WTC11 (cell line): ENCODE data around the gene LRRTM1. TPM values are rescaled to one million over a fixed set of nuclear protein-coding genes. Genes with fewer than 3 reads are reported as not detected.

Experiments
- ATAC-seq: fragments of 200-7000 bp; cut with Tn5 transposase; 2 replicates; pipeline ENCODE4 v1.10.0; 2021; ENCODE audit warnings: mild to moderate bottlenecking, moderate library complexity
- CTCF ChIA-PET: fragments of 300-600 bp; sonication (Branson Sonifier 250); formaldehyde crosslinking; loops from one replicate; lab custom pipeline; 2021; ENCODE audit warnings: antibody characterized with exemption; lab: Charles Lee
- POLR2A ChIA-PET: fragments of 350-600 bp; sonication (Branson Sonifier 250); formaldehyde crosslinking; loops from one replicate; lab custom pipeline; 2021; ENCODE audit warnings: antibody characterized with exemption; lab: Charles Lee
- DNase-seq: peaks from one replicate; pipeline ENCODE4 v3.0.0; 2021; ENCODE audit warnings: low spot score
- H3K27ac Mint-ChIP-seq: 2 replicates; pipeline ENCODE4 v1.8.0; 2021; ENCODE audit warnings: mixed read lengths
- H3K27me3 Mint-ChIP-seq: 2 replicates; pipeline ENCODE4 v1.8.0; 2021; ENCODE audit warnings: low read depth, mild to moderate bottlenecking, moderate library complexity, mixed read lengths
- H3K36me3 Mint-ChIP-seq: 2 replicates; pipeline ENCODE4 v1.8.0; 2021; ENCODE audit warnings: mixed read lengths
- H3K4me1 Mint-ChIP-seq: 2 replicates; pipeline ENCODE4 v1.8.0; 2022; ENCODE audit warnings: mixed read lengths
- H3K4me3 Mint-ChIP-seq: 2 replicates; pipeline ENCODE4 v1.8.0; 2021; ENCODE audit warnings: mild to moderate bottlenecking, moderate library complexity, mixed read lengths
- H3K9me3 Mint-ChIP-seq: 2 replicates; pipeline ENCODE4 v1.8.0; 2021; ENCODE audit warnings: mixed read lengths
- ATF1 ChIP-seq: sonication (generic); formaldehyde crosslinking; IDR thresholded peaks from 2 replicates; pipeline ENCODE4 v1.8.1; 2023; ENCODE audit warnings: mild to moderate bottlenecking, moderate library complexity, missing genetic modification reagents
- FOXK1 ChIP-seq: sonication (generic); formaldehyde crosslinking; IDR thresholded peaks from 2 replicates; pipeline ENCODE4 v1.8.0; 2022; ENCODE audit warnings: mild to moderate bottlenecking, moderate library complexity, missing genetic modification reagents
- GTF2I ChIP-seq: fragments of 250-450 bp; sonication (Bioruptor Pico); conservative IDR thresholded peaks from 2 replicates; pipeline ENCODE4 v1.4.0; 2021; ENCODE audit warnings: mild to moderate bottlenecking
- NFATC4 ChIP-seq: fragments of 250-450 bp; sonication (Bioruptor Pico); IDR thresholded peaks from 2 replicates; pipeline ENCODE4 v1.9.0; 2021; ENCODE audit warnings: mild to moderate bottlenecking
- NR1H2 ChIP-seq: sonication (generic); formaldehyde crosslinking; IDR thresholded peaks from 2 replicates; pipeline ENCODE4 v1.9.0; 2021; ENCODE audit warnings: mild to moderate bottlenecking, moderate library complexity, missing genetic modification reagents
- OVOL2 ChIP-seq: fragments of 250-450 bp; sonication (Bioruptor Pico); IDR thresholded peaks from 2 replicates; pipeline ENCODE4 v1.9.0; 2021; ENCODE audit warnings: mild to moderate bottlenecking, borderline replicate concordance
- RELA ChIP-seq: sonication (generic); formaldehyde crosslinking; IDR thresholded peaks from 2 replicates; pipeline ENCODE4 v1.8.1; 2022; ENCODE audit warnings: missing genetic modification reagents, mild to moderate bottlenecking, borderline replicate concordance
- SOX15 ChIP-seq: fragments of 250-450 bp; sonication (Bioruptor Pico); IDR thresholded peaks from 2 replicates; pipeline ENCODE4 v1.9.0; 2021; ENCODE audit warnings: mild to moderate bottlenecking
- TEAD1 ChIP-seq: sonication (generic); formaldehyde crosslinking; IDR thresholded peaks from 2 replicates; pipeline ENCODE4 v1.8.0; 2022; ENCODE audit warnings: mild to moderate bottlenecking, missing genetic modification reagents
- ZBTB21 ChIP-seq: sonication (generic); formaldehyde crosslinking; IDR thresholded peaks from 2 replicates; pipeline ENCODE4 v1.8.1; 2023; ENCODE audit warnings: mild to moderate bottlenecking, missing genetic modification reagents, borderline replicate concordance
- ZNF232 ChIP-seq: sonication (generic); formaldehyde crosslinking; IDR thresholded peaks from 2 replicates; pipeline ENCODE4 v1.8.0; 2022; ENCODE audit warnings: mild to moderate bottlenecking, missing genetic modification reagents
- ZNF263 ChIP-seq: sonication (generic); formaldehyde crosslinking; IDR thresholded peaks from 2 replicates; pipeline ENCODE4 v1.8.1; 2022; ENCODE audit warnings: low read depth, mild to moderate bottlenecking, moderate library complexity, missing genetic modification reagents
- ZNF317 ChIP-seq: sonication (generic); formaldehyde crosslinking; IDR thresholded peaks from 2 replicates; pipeline ENCODE4 v1.8.1; 2023; ENCODE audit warnings: low read depth, mild to moderate bottlenecking, moderate library complexity, missing genetic modification reagents, borderline replicate concordance
- ZNF671 ChIP-seq: fragments of 250-450 bp; sonication (Bioruptor Pico); IDR thresholded peaks from 2 replicates; pipeline ENCODE4 v1.8.0; 2021; ENCODE audit warnings: mild to moderate bottlenecking
- total RNA-seq: library from RNA; stranded (reverse); gene quantifications from 3 replicates; pipeline ENCODE4 v1.2.3, GENCODE V29; 2021
- TF ChIP-seq, protein P1 (sequence below): fragments of 250-450 bp; sonication (Bioruptor Pico); IDR thresholded peaks from 2 replicates; pipeline ENCODE4 v1.9.0; 2021; ENCODE audit warnings: mild to moderate bottlenecking, borderline replicate concordance
- TF ChIP-seq, protein P2 (sequence below): sonication (generic); formaldehyde crosslinking; IDR thresholded peaks from 2 replicates; pipeline ENCODE4 v1.8.1; 2022; ENCODE audit warnings: mild to moderate bottlenecking, missing genetic modification reagents, moderate library complexity, borderline replicate concordance
- TF ChIP-seq, protein P3 (sequence below): sonication (generic); formaldehyde crosslinking; IDR thresholded peaks from 2 replicates; pipeline ENCODE4 v1.8.0; 2023; ENCODE audit warnings: mild to moderate bottlenecking, missing genetic modification reagents
- TF ChIP-seq, protein P4 (sequence below): fragments of 250-450 bp; sonication (Bioruptor Pico); IDR thresholded peaks from 2 replicates; pipeline ENCODE4 v1.9.0; 2021; ENCODE audit warnings: mild to moderate bottlenecking
- TF ChIP-seq, protein P5 (sequence below): sonication (generic); formaldehyde crosslinking; IDR thresholded peaks from 2 replicates; pipeline ENCODE4 v1.8.0; 2022; ENCODE audit warnings: mild to moderate bottlenecking, missing genetic modification reagents
- TF ChIP-seq, protein P6 (sequence below): sonication (generic); formaldehyde crosslinking; IDR thresholded peaks from 2 replicates; pipeline ENCODE4 v1.8.0; 2022; ENCODE audit warnings: mild to moderate bottlenecking, missing genetic modification reagents

Gene LRRTM1
- total RNA-seq, 1 experiment from 2014 or later = 1.2 TPM

DNA sequence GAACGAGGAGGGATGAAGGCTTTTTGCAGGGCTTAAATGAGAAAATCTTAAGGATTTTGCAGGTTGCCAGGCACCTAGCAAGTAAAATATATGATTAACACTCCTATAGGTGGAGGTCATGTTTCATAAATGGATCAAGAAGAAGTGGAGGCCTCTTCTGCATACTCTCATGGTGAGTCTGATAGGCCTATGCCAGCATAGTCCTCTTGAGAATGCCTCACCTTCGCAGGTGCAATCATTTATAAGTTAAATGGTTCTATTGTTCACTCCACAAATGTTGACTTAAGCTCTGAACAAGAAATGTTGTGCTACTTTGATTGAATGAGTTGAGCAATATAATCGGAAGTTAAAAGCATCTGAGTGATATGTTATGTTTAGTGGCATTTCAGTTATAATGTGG lies 12.1 kb downstream of the LRRTM1 start (continued):
- TF ChIP-seq, protein P1, sequence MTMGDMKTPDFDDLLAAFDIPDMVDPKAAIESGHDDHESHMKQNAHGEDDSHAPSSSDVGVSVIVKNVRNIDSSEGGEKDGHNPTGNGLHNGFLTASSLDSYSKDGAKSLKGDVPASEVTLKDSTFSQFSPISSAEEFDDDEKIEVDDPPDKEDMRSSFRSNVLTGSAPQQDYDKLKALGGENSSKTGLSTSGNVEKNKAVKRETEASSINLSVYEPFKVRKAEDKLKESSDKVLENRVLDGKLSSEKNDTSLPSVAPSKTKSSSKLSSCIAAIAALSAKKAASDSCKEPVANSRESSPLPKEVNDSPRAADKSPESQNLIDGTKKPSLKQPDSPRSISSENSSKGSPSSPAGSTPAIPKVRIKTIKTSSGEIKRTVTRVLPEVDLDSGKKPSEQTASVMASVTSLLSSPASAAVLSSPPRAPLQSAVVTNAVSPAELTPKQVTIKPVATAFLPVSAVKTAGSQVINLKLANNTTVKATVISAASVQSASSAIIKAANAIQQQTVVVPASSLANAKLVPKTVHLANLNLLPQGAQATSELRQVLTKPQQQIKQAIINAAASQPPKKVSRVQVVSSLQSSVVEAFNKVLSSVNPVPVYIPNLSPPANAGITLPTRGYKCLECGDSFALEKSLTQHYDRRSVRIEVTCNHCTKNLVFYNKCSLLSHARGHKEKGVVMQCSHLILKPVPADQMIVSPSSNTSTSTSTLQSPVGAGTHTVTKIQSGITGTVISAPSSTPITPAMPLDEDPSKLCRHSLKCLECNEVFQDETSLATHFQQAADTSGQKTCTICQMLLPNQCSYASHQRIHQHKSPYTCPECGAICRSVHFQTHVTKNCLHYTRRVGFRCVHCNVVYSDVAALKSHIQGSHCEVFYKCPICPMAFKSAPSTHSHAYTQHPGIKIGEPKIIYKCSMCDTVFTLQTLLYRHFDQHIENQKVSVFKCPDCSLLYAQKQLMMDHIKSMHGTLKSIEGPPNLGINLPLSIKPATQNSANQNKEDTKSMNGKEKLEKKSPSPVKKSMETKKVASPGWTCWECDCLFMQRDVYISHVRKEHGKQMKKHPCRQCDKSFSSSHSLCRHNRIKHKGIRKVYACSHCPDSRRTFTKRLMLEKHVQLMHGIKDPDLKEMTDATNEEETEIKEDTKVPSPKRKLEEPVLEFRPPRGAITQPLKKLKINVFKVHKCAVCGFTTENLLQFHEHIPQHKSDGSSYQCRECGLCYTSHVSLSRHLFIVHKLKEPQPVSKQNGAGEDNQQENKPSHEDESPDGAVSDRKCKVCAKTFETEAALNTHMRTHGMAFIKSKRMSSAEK (CRISPR knock-in tag) = no peak
- TF ChIP-seq, protein P2, sequence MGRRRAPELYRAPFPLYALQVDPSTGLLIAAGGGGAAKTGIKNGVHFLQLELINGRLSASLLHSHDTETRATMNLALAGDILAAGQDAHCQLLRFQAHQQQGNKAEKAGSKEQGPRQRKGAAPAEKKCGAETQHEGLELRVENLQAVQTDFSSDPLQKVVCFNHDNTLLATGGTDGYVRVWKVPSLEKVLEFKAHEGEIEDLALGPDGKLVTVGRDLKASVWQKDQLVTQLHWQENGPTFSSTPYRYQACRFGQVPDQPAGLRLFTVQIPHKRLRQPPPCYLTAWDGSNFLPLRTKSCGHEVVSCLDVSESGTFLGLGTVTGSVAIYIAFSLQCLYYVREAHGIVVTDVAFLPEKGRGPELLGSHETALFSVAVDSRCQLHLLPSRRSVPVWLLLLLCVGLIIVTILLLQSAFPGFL (CRISPR knock-in tag) = no peak
- TF ChIP-seq ZNF317 (CRISPR knock-in tag) = no peak
- no peak for TF ChIP-seq SOX15
- TF ChIP-seq ZBTB21 = no peak
- TF ChIP-seq, protein P3, sequence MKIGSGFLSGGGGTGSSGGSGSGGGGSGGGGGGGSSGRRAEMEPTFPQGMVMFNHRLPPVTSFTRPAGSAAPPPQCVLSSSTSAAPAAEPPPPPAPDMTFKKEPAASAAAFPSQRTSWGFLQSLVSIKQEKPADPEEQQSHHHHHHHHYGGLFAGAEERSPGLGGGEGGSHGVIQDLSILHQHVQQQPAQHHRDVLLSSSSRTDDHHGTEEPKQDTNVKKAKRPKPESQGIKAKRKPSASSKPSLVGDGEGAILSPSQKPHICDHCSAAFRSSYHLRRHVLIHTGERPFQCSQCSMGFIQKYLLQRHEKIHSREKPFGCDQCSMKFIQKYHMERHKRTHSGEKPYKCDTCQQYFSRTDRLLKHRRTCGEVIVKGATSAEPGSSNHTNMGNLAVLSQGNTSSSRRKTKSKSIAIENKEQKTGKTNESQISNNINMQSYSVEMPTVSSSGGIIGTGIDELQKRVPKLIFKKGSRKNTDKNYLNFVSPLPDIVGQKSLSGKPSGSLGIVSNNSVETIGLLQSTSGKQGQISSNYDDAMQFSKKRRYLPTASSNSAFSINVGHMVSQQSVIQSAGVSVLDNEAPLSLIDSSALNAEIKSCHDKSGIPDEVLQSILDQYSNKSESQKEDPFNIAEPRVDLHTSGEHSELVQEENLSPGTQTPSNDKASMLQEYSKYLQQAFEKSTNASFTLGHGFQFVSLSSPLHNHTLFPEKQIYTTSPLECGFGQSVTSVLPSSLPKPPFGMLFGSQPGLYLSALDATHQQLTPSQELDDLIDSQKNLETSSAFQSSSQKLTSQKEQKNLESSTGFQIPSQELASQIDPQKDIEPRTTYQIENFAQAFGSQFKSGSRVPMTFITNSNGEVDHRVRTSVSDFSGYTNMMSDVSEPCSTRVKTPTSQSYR = no peak
- TF ChIP-seq, protein P4, sequence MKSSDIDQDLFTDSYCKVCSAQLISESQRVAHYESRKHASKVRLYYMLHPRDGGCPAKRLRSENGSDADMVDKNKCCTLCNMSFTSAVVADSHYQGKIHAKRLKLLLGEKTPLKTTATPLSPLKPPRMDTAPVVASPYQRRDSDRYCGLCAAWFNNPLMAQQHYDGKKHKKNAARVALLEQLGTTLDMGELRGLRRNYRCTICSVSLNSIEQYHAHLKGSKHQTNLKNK (CRISPR knock-in tag) = no peak
- TF ChIP-seq ZNF671 (CRISPR knock-in tag) = no peak

DNA sequence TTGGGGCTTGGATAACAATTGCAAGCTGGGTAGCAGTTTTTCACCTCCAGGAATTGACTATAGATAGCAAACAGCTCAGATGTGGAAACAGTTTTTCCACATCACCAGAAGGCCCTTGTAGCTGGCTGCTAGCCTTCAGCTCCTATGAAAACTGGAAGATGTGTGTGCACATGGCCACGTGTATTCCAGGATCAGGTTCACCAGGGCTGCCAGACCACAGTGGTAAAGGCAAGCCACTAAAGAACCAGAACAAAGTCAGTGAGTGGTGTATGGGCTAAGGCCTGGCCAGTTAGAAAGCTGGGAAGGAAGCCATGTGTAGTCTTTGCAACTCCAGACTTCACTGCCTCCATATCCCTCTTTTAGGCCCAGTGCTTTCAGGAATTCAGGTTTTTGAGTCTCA lies 12.9 kb downstream of the LRRTM1 start:
- ChIA-PET CTCF (no interaction called here), POLR2A (no interaction called here)
- no peak overlapping the region for H3K27ac Mint-ChIP-seq
- DNase-seq (no peak), ATAC-seq (no peak)
- no peak overlapping the region for H3K4me3 Mint-ChIP-seq
- H3K27me3 Mint-ChIP-seq = no peaks in the 10 kb centered on the region; the same call in 1 of the 2 replicates
- no peaks in the 10 kb centered on the region for H3K36me3 Mint-ChIP-seq
- H3K9me3 Mint-ChIP-seq = no peaks in the 10 kb centered on the region
- TF ChIP-seq, protein P4 (CRISPR knock-in tag) = no peak
- TF ChIP-seq OVOL2 (CRISPR knock-in tag) = no peak
- no peak for TF ChIP-seq NR1H2 (CRISPR knock-in tag)
- TF ChIP-seq GTF2I (CRISPR knock-in tag) = no peak
- no peak for TF ChIP-seq FOXK1 (CRISPR knock-in tag)
- peaks cover 5% of the 10 kb centered on the region for H3K4me1 Mint-ChIP-seq

DNA sequence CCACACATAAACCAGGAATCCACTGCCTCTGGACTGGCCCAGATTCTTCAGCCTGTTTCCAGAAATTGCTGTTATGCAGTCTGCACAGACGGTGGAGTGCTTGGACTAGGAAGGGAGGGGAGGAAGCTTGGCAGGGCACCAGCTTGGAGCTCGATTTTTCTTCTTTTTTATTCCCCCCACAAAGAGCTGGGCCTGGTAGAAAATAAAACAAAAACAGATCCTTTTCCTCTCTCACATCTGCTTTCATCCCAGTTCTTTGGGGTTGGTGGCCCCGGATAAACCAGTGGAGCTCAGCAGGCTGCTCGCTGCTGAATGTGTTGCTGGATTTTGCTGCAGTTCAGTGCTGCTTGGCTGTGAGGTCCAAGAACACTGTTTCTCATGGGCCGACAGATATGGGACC lies 16.0 kb downstream of the LRRTM1 start:
- Mint-ChIP-seq H3K4me3 (no peak overlapping the region), H3K27me3 (no peaks in the 10 kb centered on the region; the same call in 1 of the 2 replicates), H3K27ac (no peak overlapping the region), H3K36me3 (no peaks in the 10 kb centered on the region), H3K4me1 (peaks cover 3% of the 10 kb centered on the region), H3K9me3 (no peaks in the 10 kb centered on the region)
- CTCF ChIA-PET = interaction anchor here (1.0 kb wide), 1 partner anchor 10 kb away, joined by 3 read pairs; no protein-coding TSS in a partner anchor
- DNase-seq (no peak), ATAC-seq (peak; percentile 72)
- POLR2A ChIA-PET = no interaction called here
- TF ChIP-seq ZNF263 (CRISPR knock-in tag) (no peak), RELA (CRISPR knock-in tag) (no peak), NFATC4 (no peak), SOX15 (no peak), ZNF232 (CRISPR knock-in tag) (no peak), TEAD1 (CRISPR knock-in tag) (no peak), ATF1 (CRISPR knock-in tag) (no peak)
- TF ChIP-seq, protein P5, sequence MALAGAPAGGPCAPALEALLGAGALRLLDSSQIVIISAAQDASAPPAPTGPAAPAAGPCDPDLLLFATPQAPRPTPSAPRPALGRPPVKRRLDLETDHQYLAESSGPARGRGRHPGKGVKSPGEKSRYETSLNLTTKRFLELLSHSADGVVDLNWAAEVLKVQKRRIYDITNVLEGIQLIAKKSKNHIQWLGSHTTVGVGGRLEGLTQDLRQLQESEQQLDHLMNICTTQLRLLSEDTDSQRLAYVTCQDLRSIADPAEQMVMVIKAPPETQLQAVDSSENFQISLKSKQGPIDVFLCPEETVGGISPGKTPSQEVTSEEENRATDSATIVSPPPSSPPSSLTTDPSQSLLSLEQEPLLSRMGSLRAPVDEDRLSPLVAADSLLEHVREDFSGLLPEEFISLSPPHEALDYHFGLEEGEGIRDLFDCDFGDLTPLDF (CRISPR knock-in tag) = no peak
- TF ChIP-seq, protein P6, sequence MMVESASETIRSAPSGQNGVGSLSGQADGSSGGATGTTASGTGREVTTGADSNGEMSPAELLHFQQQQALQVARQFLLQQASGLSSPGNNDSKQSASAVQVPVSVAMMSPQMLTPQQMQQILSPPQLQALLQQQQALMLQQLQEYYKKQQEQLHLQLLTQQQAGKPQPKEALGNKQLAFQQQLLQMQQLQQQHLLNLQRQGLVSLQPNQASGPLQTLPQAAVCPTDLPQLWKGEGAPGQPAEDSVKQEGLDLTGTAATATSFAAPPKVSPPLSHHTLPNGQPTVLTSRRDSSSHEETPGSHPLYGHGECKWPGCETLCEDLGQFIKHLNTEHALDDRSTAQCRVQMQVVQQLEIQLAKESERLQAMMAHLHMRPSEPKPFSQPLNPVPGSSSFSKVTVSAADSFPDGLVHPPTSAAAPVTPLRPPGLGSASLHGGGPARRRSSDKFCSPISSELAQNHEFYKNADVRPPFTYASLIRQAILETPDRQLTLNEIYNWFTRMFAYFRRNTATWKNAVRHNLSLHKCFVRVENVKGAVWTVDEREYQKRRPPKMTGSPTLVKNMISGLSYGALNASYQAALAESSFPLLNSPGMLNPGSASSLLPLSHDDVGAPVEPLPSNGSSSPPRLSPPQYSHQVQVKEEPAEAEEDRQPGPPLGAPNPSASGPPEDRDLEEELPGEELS (CRISPR knock-in tag) = no peak
- TF ChIP-seq, protein P4 (CRISPR knock-in tag) = no peak
